Upper lobe of left lung (tissue), 4 donors: Measurements from ENCODE around the gene NUP153.

ENCODE experiments used
- CTCF ChIP-seq, 6 experiments: fragments of 450-650 bp in 4 of 6; fragments of 200-600 bp in 2 of 6; sonication (generic) in 2 of 6; IDR thresholded peaks; one replicate each; pipeline ENCODE4 v1.5.1; 2016 to 2019; ENCODE audit warnings: antibody characterized with exemption in 6 of 6
- POLR2A ChIP-seq, 4 donors: fragments of 450-650 bp; IDR thresholded peaks; one replicate each; pipeline ENCODE4 v1.5.1; 2016 to 2017; ENCODE audit warnings: antibody characterized with exemption in 4 of 4, mild to moderate bottlenecking in 2 of 4
- POLR2AphosphoS5 ChIP-seq, 2 donors: sonication (generic); formaldehyde crosslinking; IDR thresholded peaks; one replicate each; pipeline ENCODE4 v1.5.1; 2017; ENCODE audit warnings: antibody characterized with exemption in 2 of 2

GRCh38 chr6:17635568-17635967 is 71.2 kb downstream of the NUP153 start:
- TF ChIP-seq CTCF (IDR thresholded peaks at IDR 0.05) = no peak
- no peak for TF ChIP-seq POLR2AphosphoS5 (IDR thresholded peaks at IDR 0.05)
- TF ChIP-seq POLR2A (IDR thresholded peaks at IDR 0.05) = no peak
